H1 (cell line): Measurements from ENCODE around the gene TRIM38. TPM values are rescaled to one million over a fixed set of nuclear protein-coding genes. Genes with fewer than 3 reads are reported as not detected.

Source experiments
- CHD2 ChIP-seq: IDR thresholded peaks from 2 replicates; pipeline ENCODE4 v1.6.1; 2012; ENCODE audit warnings: low read length, improper control_type of control experiment
- NRF1 ChIP-seq: IDR thresholded peaks from 2 replicates; pipeline ENCODE4 v1.6.1; 2011; ENCODE audit warnings: mild to moderate bottlenecking, low read depth, low read length, improper control_type of control experiment
- RAD21 ChIP-seq, 2 experiments: IDR thresholded peaks in 1 of 2; conservative IDR thresholded peaks in 1 of 2; 2 replicates each; pipeline ENCODE4 v1.6.1; 2011; ENCODE audit warnings: low read depth in 2 of 2, low read length in 2 of 2, improper control_type of control experiment in 1 of 2, inconsistent platforms in 1 of 2, mild to moderate bottlenecking in 1 of 2, moderate library complexity in 1 of 2
- RFX5 ChIP-seq: IDR thresholded peaks from 2 replicates; pipeline ENCODE4 v1.6.1; 2011; ENCODE audit warnings: low read depth, low read length, improper control_type of control experiment, borderline replicate concordance
- TCF12 ChIP-seq: IDR thresholded peaks from 2 replicates; pipeline ENCODE4 v1.6.1; 2011; ENCODE audit warnings: low read depth, mild to moderate bottlenecking, low read length
- polyA plus RNA-seq, 7 experiments: library from polyadenylated mRNA; depleted of rRNA in 3 of 7; stranded (reverse) in 5 of 7; unstranded in 2 of 7; fragments of >200 nt in 5 of 7; fragments of 200-250 nt in 2 of 7; gene quantifications; 1 replicate in 5 of 7; 2 replicates in 1 of 7; 4 replicates in 1 of 7; pipeline versions ENCODE4 v1.2.1 to v1.2.3, GENCODE V29; 2011 to 2013; ENCODE audit warnings: missing spikeins in 2 of 7, mixed read lengths in 2 of 7
- total RNA-seq: library from RNA; stranded (reverse); fragmentation: NEBNext Ultra II Directional; extraction: Animal tissue kit (Norgen Biotek cat#: 25700); gene quantifications from 2 replicates; pipeline ENCODE4 v1.2.1, GENCODE V29; 2021

The TRIM38 gene
- total and polyA plus RNA-seq, 2 of the 8 experiments (the other 6 are each of a cell fraction or from before 2014, with no cell fraction given), result 0.43 to 0.56 TPM

DNA sequence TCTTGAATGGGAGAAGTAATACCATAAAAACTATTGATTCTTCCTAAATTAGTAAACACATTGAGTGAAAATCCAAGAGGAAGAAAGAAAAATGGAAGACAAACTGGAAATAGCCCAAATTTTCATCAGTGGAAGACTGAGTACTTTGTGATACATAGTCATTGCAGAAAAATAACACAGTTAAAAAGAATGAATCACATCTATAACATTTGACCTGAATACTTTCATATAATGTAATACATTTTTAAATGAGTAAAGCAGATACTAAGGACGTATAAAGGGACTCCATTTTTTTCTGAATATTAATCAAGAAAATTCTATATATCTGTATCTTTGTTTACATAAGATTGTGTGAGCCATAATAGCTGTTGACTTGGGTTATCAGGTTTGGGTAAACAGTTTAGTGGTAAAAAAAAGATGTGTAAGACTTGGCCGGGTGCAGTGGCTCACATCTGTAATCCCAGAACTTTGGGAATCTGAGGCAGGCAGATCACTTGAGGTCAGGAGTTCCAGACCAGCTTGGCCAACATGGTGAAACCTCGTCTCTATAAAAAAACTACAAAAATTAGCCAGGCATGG lies 27.8 kb upstream of the TRIM38 start (continued):
- TF ChIP-seq RAD21 (IDR thresholded peaks at IDR 0.05 in 1 of 2, conservative IDR thresholded peaks at IDR 0.05 in 1 of 2; ENCODE audit: low read depth in 2 of 2, low read length in 2 of 2), result no peak
- TF ChIP-seq RFX5, result no peak
- no peak for TF ChIP-seq TCF12
- TF ChIP-seq NRF1, result no peak
- TF ChIP-seq CHD2, result no peak
